Measurements from ENCODE around the gene CLCF1. TPM values are rescaled to one million over a fixed set of nuclear protein-coding genes. Genes with fewer than 3 reads are reported as not detected.
A peak's percentile ranks its signal among the peaks of the same experiment; 100 is the strongest.

CLCF1 gene
- total and polyA plus RNA-seq, 2 of the 13 experiments (the other 11 are each of a cell fraction or from before 2014, with no cell fraction given): 0.49 to 0.78 TPM

GRCh38 chr11:67371189-67371910, 2.0 kb downstream of the CLCF1 start (continued):
- TF ChIP-seq UBTF (CRISPR knock-in tag; IDR thresholded peaks at IDR 0.05) (peak; percentile 19; the same call in 1 of the 2 replicates), HBP1 (CRISPR knock-in tag; IDR thresholded peaks at IDR 0.05; ENCODE audit: low read depth) (no peak), ZNF672 (CRISPR knock-in tag; IDR thresholded peaks at IDR 0.05) (no peak), GPN1 (CRISPR knock-in tag; IDR thresholded peaks at IDR 0.05; ENCODE audit: borderline replicate concordance) (no peak), NONO (IDR thresholded peaks at IDR 0.05) (no peak), NONO (CRISPR knock-in tag; conservative IDR thresholded peaks at IDR 0.05) (no peak), ZFX (CRISPR knock-in tag; IDR thresholded peaks at IDR 0.05; ENCODE audit: low read depth) (peak; percentile 21; the same call in 1 of the 2 replicates), CHD2 (IDR thresholded peaks at IDR 0.05; ENCODE audit: low read depth, low read length) (no peak), ZNF20 (CRISPR knock-in tag; IDR thresholded peaks at IDR 0.05) (no peak), THRA (CRISPR knock-in tag; IDR thresholded peaks at IDR 0.05; ENCODE audit: borderline replicate concordance) (no peak), STAG1 (CRISPR knock-in tag; IDR thresholded peaks at IDR 0.05) (0 out of 2 replicates have a peak, but pooled peaks have one; percentile 4), ZSCAN12 (CRISPR knock-in tag; IDR thresholded peaks at IDR 0.05) (no peak), ZNF598 (CRISPR knock-in tag; IDR thresholded peaks at IDR 0.05; ENCODE audit: borderline replicate concordance) (no peak), MYNN (CRISPR knock-in tag; IDR thresholded peaks at IDR 0.05; ENCODE audit: low read depth) (no peak), ZNF768 (CRISPR knock-in tag; IDR thresholded peaks at IDR 0.05) (peak; percentile 69; the same call in 1 of the 2 replicates), HMGXB4 (CRISPR knock-in tag; IDR thresholded peaks at IDR 0.05; ENCODE audit: borderline replicate concordance in 1 of 2, low read depth in 1 of 2) (peak in 1 of 2 experiments; percentile 51; a peak in 1 of 4 replicates), ZNF263 (CRISPR knock-in tag; IDR thresholded peaks at IDR 0.05) (peak; percentile 56; the same call in 1 of the 2 replicates), ZNF543 (CRISPR knock-in tag; IDR thresholded peaks at IDR 0.05) (0 out of 2 replicates have a peak, but pooled peaks have one; percentile 42), MBNL3 (CRISPR knock-in tag; conservative IDR thresholded peaks at IDR 0.05) (no peak), PATZ1 (CRISPR knock-in tag; IDR thresholded peaks at IDR 0.05) (peak; percentile 86)

Data from HepG2 (cell line).